HUES64 (cell line): Measurements from ENCODE around the gene TASP1.
"Not testable (repeated sequence)": the region's sequence is repeated elsewhere in the genome, so short reads cannot be mapped to it uniquely, and the experiment has no call there.

Experiments used
- H3K27ac ChIP-seq: 2 replicates; pipeline ENCODE4 v1.7.0; 2013; ENCODE audit warnings: low read depth, low read length, inconsistent platforms
- H3K27me3 ChIP-seq: 2 replicates; pipeline ENCODE4 v1.6.1; 2013; ENCODE audit warnings: mild to moderate bottlenecking, low read length; ENCODE audit not compliant: insufficient read depth
- H3K36me3 ChIP-seq: 2 replicates; pipeline ENCODE4 v1.6.1; 2013; ENCODE audit warnings: mild to moderate bottlenecking, low read length; ENCODE audit not compliant: insufficient read depth
- H3K4me1 ChIP-seq: 2 replicates; pipeline ENCODE4 v1.6.1; 2013; ENCODE audit warnings: mild to moderate bottlenecking, low read length, moderate library complexity; ENCODE audit not compliant: insufficient read depth
- H3K4me3 ChIP-seq: 2 replicates; pipeline ENCODE4 v1.5.1; 2013; ENCODE audit warnings: mild to moderate bottlenecking, low read length, moderate library complexity
- H3K9ac ChIP-seq: 2 replicates; pipeline ENCODE4 v1.6.1; 2013; ENCODE audit warnings: mild to moderate bottlenecking, low read depth, low read length
- H3K9me3 ChIP-seq: 2 replicates; pipeline ENCODE4 v1.6.1; 2013; ENCODE audit warnings: low read depth, low read length; ENCODE audit not compliant: insufficient read depth
- WGBS: fragments of 150-250, 120-280 bp; methylation state at CpG from one replicate; pipeline ENCODE4 v1.1.7; 2013; ENCODE audit warnings: missing lambda C conversion rate; 5-methylcytosine and 5-hydroxymethylcytosine counted together

The TASP1 gene

GRCh38 chr20:13358936-13359335 is 279.8 kb downstream of the TASP1 start:
- H3K27ac ChIP-seq, H3K4me3 ChIP-seq, H3K27me3 ChIP-seq, H3K9ac ChIP-seq, H3K36me3 ChIP-seq, H3K9me3 ChIP-seq: not testable (repeated sequence)
- peaks cover 31% of the 10 kb centered on the region for H3K4me1 ChIP-seq
- WGBS, result 93% methylated on average over 12 of the region's 12 CpGs

GRCh38 chr20:13357782-13358181 is 280.9 kb downstream of the TASP1 start:
- 41% methylated on average over 6 of the region's 6 CpGs for WGBS
- not testable (repeated sequence) for H3K9me3 ChIP-seq, H3K4me3 ChIP-seq, H3K27me3 ChIP-seq, H3K36me3 ChIP-seq, H3K9ac ChIP-seq
- peak overlapping the region; percentile 19; the same call in 1 of the 2 replicates for H3K27ac ChIP-seq
- peaks cover 26% of the 10 kb centered on the region for H3K4me1 ChIP-seq

DNA sequence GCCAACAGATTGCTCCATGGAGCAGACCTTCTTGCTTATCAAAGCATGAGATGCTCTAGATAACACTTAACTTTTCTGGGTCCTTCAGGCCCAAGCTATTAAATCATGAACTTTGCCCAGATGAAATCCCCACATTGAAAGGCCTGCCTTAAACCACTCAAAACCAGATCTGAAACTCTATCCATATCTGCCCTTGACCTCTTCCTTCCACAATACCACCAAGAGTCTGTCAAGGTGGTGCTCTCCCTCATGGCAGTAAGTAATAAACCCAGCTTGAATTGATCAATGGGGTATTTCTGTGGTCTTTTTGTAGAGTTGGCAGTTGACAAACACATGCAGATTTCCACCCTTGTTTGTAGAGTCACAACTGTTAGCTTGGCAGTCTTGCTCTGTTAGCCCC is 282.1 kb downstream of the TASP1 start:
- no peaks in the 10 kb centered on the region for H3K9me3 ChIP-seq
- H3K4me1 ChIP-seq, result peaks cover 25% of the 10 kb centered on the region
- peak overlapping the region; percentile 60; the same call in 1 of the 2 replicates for H3K27ac ChIP-seq
- no peaks in the 10 kb centered on the region for H3K27me3 ChIP-seq
- no peak overlapping the region for H3K4me3 ChIP-seq
- H3K36me3 ChIP-seq, result no peaks in the 10 kb centered on the region
- H3K9ac ChIP-seq, result no peak overlapping the region

- no peaks in the 10 kb centered on the region for H3K27me3 ChIP-seq
- H3K4me1 ChIP-seq, result peaks cover 25% of the 10 kb centered on the region
- peak overlapping the region; percentile 60; the same call in 1 of the 2 replicates for H3K27ac ChIP-seq
- H3K36me3 ChIP-seq, result no peaks in the 10 kb centered on the region
- no peak overlapping the region for H3K9ac ChIP-seq
- H3K9me3 ChIP-seq, result no peaks in the 10 kb centered on the region
- no peak overlapping the region for H3K4me3 ChIP-seq
Observed at GRCh38 chr20:13355941-13356486, 282.7 kb downstream of the TASP1 start.

DNA sequence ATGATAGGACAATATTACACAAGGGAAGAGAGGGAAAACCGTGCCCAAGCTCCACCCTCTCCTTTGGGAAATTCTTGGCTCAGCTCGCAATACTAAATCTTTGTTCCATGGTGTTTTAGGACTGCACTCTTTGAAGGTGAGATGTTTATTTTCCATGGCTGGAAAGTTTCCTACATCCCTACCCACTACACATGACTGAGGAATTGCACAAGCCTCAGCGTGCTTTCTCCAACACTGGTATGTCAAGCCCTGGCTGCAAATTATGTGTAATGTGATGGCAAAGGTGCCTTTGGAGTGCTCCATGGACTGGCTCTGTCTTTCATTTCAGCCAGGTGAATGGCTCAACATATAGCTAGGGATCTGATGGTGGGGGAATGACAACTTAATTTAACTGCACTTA is 283.3 kb downstream of the TASP1 start:
- 100% methylated on average over 2 of the region's 3 CpGs for WGBS
- Histone ChIP-seq H3K4me1 (peaks cover 25% of the 10 kb centered on the region), H3K4me3 (no peak overlapping the region), H3K27me3 (no peaks in the 10 kb centered on the region), H3K27ac (no peak overlapping the region), H3K36me3 (no peaks in the 10 kb centered on the region), H3K9me3 (no peaks in the 10 kb centered on the region), H3K9ac (no peak overlapping the region)

DNA sequence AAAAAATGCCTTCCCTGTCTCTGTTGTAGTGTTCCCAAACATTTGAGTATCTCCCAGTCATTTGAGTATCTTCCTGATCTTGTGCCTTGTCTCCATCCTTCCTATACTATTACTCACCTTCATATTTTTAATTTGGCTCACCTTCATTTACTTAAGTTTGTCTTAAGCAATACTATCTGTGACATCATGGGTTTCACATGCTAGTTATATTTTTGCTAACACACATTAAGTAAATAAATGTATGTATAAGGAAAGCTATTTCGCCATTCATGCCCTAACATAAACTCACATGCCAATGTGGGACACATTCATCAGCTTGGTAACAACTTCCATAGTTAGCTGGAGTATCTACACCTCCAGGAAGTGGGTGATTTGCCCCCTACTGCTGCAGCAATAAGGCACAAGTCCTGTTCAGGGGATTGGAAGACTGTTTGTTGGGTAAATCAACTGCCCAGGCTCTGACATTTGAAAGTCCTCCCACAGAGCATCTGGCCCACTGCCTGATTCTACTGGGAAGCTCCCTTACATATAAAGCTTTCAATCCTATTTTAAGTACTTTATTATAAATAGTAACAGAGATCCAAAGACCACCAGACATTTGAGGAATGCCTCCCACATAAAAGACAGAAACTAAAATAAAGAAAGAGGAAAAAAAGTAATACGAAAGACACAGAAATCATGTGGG is 285.3 kb downstream of the TASP1 start:
- Histone ChIP-seq H3K36me3 (no peaks in the 10 kb centered on the region), H3K27me3 (no peaks in the 10 kb centered on the region), H3K9me3 (no peaks in the 10 kb centered on the region), H3K9ac (no peak overlapping the region), H3K4me1 (peaks cover 25% of the 10 kb centered on the region), H3K27ac (no peak overlapping the region), H3K4me3 (no peak overlapping the region)
- 80% methylated on average over 1 of the region's 2 CpGs for WGBS

GRCh38 chr20:13349235-13349604 is 289.5 kb downstream of the TASP1 start:
- no peak overlapping the region for H3K27ac ChIP-seq
- no peaks in the 10 kb centered on the region for H3K4me1 ChIP-seq
- no peaks in the 10 kb centered on the region for H3K9me3 ChIP-seq
- H3K4me3 ChIP-seq, result no peak overlapping the region
- H3K36me3 ChIP-seq, result no peaks in the 10 kb centered on the region
- H3K27me3 ChIP-seq, result no peaks in the 10 kb centered on the region
- no peak overlapping the region for H3K9ac ChIP-seq
- 95% methylated on average over 4 of the region's 4 CpGs for WGBS

DNA sequence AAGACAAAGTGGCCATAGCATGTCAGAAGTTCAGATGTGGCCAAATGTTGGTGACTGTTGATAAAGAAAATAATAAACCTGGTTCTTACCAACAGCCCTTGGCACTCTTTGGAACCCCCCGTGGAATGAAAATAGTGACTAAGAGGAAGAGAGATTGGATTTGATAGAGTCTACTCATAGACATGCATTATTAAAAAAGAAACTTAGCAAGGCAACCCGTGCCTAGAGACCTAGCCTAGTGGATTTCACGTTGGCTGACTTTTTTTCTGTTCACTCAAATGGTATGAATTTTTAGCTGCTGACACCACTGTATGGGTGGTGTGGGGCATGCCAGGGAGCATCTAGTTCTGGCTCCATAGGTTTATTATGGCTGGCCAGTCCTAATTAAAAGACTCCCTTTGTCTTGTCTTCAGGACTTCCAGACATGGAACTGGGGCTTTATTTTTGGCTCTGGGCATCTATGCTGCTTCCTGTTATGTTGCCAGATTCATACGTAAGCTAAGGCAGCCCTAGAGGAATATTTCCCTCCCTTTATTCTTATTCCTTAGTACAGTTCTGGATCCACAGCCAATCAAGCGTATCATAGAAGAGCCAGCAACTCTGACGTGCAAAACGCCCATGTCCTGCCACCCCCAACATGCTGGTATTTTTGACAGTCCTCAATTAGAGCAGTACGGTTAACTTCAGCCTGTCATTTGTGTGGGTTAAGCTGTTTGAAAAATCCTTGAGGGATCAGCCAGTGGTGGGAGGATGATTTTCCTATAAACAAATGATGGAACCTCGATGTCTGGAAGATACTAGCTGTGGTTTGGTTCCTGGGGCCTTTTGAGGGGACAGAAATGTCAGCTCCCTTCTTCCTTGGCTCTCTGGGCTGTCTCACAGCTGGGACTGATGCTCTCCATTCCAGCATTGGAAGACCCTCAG is 290.2 kb downstream of the TASP1 start:
- 95% methylated on average over 9 of the region's 9 CpGs for WGBS
- Histone ChIP-seq H3K27me3 (no peaks in the 10 kb centered on the region), H3K9me3 (no peaks in the 10 kb centered on the region), H3K36me3 (no peaks in the 10 kb centered on the region), H3K4me1 (no peaks in the 10 kb centered on the region), H3K9ac (no peak overlapping the region), H3K27ac (no peak overlapping the region), H3K4me3 (no peak overlapping the region)

- 92% methylated on average over 9 of the region's 9 CpGs for WGBS
- Histone ChIP-seq H3K4me1 (no peaks in the 10 kb centered on the region), H3K36me3 (no peaks in the 10 kb centered on the region), H3K4me3 (no peak overlapping the region), H3K27me3 (no peaks in the 10 kb centered on the region), H3K9me3 (no peaks in the 10 kb centered on the region), H3K27ac (no peak overlapping the region), H3K9ac (no peak overlapping the region)
Observed at GRCh38 chr20:13344671-13345070, 294.1 kb downstream of the TASP1 start.

GRCh38 chr20:13342469-13343242 is 296.1 kb downstream of the TASP1 start:
- no peaks in the 10 kb centered on the region for H3K4me1 ChIP-seq
- H3K4me3 ChIP-seq, result no peak overlapping the region
- H3K36me3 ChIP-seq, result no peaks in the 10 kb centered on the region
- no peak overlapping the region for H3K27ac ChIP-seq
- WGBS, result 91% methylated on average over 11 of the region's 12 CpGs
- no peaks in the 10 kb centered on the region for H3K27me3 ChIP-seq
- H3K9me3 ChIP-seq, result no peaks in the 10 kb centered on the region
- no peak overlapping the region for H3K9ac ChIP-seq
